IPS-11a (cell line): Measurements from ENCODE around the gene CCDC91.

ENCODE experiments used
- H3K4me3 ChIP-seq: one replicate; pipeline ENCODE4 v1.5.1; 2013; ENCODE audit warnings: low read depth, low read length, control low read depth

CCDC91 gene

GRCh38 chr12:28513983-28514382, 323.7 kb downstream of the CCDC91 start:
- H3K4me3 ChIP-seq = no peak overlapping the region

DNA sequence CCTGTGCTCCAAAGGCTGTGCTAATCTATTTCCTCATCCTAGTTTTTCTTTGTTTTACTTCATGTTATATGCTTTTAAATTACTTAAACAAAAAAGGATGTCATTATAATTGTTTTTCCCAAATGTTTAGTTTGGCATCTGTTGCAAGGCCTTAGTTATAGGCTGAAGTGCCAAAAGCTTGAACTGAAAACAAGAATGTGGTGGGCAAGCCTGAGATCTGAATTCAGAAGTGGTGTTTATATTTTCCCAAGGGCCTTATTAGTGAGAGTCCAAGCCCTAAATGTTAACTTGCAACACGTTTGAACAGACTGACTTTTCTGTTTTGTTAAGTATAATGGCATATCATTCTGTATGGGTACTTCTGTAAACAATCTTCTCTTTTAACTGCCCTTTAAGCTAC, 326.8 kb downstream of the CCDC91 start:
- H3K4me3 ChIP-seq = no peak overlapping the region

DNA sequence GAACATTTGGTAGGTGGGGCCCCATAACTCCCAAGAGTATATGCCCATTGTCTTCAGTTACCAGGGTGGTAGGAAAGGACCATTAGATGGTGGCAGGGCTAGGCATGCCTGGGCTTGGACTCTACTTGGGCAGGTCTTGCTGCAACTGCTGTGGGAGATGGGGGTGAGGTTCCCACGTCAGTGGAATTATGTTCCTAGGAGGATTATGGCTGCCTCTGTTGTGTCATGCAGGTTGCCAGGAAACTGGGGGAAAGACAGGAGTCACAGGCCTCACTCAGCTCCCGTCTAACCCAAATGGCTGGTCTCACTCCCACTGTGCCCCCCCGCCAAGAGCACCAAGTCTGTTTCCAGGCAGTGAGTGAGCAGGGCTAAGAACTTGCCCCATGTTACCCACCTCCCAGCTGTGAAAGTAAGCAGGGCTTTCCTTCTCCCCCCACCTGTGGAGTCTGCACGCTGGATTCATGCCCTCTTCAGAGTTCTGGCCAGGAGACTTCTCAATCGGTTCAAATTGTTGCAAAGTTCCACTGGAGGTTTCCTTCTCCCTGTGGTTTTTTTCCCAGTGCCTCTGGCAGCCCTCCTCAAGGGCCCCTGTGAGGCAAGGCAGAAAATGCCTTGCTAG, 337.5 kb downstream of the CCDC91 start:
- H3K4me3 ChIP-seq = no peak overlapping the region

- no peak overlapping the region for H3K4me3 ChIP-seq
These were observed 345.0 kb downstream of the CCDC91 start for GRCh38 chr12:28535216-28535615.

- H3K4me3 ChIP-seq = no peak overlapping the region
These were observed 345.8 kb downstream of the CCDC91 start for GRCh38 chr12:28536088-28536487.

DNA sequence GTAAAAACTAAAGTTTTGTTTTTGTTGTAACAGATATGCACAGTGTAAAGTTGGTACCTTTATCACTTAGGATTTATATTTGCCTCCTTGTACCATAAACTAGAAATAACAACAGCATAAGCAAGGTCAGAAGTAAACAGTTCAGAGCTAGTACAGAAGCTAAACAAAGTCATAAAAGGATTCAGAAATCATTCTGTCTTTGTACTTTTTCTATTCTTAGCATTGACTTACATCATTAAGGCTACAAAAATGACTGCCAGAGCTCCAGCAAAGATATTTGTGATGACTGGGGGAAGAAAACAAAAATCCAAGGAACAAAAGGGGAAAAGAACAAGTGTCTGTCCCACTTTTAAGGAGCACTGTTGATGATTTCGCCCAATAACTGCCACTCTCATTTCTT, 347.2 kb downstream of the CCDC91 start:
- H3K4me3 ChIP-seq = no peak overlapping the region

DNA sequence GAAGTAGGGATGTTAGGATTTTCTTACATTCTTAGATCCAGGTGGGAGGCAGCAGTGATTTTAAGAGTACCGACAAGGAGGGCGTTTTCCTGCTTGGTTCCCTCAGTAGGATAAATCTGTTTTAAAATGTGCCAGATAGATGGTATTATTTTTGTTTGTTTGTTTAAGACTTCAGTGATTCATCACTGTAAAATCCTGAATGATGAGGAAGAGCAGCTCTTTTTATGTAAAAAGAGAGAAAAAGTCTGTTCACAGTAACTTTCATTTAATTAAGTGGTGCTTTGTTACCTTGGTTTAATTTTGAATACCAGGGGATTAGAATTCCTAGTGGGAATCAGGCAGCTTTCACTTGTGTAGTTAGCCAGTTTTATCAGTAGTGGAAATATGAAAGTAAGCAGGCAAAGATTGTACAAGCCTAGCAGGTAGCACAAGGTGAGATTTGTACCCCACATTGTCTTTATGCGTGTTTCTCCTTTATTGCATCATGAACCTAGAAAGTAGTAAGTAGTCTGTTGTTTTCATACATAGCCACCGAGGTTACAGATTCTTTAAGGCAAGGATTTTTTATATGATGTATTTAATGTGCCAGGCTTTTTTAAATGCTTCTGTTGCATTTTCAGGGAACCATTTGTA, 349.6 kb downstream of the CCDC91 start:
- no peak overlapping the region for H3K4me3 ChIP-seq

DNA sequence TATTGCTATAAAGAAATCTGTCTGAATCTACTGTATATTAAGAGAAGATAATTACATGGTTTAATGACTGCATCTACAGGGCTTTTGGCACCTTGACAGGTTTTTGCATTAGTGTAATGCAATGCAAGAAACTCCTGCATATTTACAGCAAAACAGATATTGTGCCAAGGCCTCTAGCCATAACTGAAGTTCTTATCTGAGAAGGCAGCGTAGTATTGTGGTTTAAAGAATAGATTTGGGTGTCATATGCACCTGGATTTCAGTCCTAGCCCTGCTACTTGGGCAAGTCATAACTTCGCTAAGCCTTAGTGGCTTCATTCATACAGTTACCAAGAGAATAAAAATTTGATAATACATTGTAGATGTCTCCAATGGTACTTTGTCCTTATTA, 350.1 kb downstream of the CCDC91 start:
- no peak overlapping the region for H3K4me3 ChIP-seq

DNA sequence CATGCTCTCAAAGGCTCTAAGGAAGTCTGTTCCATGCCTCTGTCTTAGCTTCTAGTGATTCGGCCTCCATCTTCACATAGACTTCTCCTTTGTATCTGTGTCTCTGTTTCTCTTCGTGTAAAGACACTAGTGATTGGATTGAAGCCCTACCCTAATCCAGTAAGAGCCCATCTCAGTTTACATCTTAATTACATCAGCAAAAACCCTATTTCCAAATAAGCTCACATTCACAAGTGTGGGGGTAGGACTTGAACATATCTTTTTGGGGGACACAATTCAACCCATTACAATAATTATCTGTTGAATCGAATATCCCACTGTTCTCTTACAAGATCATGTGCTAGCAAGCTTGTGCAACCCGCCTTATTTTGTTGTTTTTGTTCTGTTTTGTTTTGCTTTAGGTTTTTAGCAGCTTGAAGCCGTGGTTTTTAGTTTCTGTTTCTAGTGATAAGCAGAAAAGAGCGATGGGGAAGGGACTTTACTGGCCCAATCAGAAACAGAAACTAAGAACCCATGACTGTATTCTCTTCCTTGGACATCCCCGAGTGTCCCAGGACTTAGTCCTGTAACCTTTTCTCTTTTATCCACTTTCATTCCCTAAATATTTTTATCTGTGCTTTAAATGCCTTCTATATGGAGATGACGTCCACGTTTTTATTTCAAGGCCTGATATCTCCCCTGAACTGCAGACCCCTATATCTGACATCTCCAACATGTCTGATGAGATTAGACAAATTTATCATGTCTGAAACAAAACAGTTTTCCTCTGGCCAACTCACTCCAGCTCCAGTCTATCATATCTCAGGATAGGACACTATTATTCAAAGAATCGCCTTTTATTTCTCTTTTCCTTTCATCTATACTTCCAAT, 353.0 kb downstream of the CCDC91 start:
- H3K4me3 ChIP-seq = no peak overlapping the region

- H3K4me3 ChIP-seq = no peak overlapping the region
These were observed 360.8 kb downstream of the CCDC91 start for GRCh38 chr12:28550757-28551704.

- H3K4me3 ChIP-seq = no peak overlapping the region
These were observed 362.2 kb downstream of the CCDC91 start for GRCh38 chr12:28552251-28552970.

- H3K4me3 ChIP-seq = no peak overlapping the region
These were observed 365.5 kb downstream of the CCDC91 start for GRCh38 chr12:28555748-28556147.

DNA sequence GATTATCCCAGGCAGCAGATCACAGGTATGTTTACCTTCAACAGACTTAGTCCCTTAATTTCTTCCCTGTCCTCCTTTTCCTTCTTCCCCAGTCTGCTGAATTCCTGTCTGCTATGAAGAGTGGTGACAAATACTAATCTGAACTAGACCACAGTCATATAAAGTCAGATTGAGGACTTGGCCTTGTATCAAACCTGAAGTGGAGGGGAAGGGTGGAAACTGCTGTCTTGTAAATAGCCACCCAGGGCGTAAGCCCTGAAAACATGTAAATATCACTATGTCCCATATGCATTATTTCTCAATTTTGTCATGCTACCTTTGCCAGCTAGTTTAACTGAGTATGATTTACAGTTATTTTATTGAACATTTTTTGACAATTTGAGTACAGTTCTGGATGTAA, 368.0 kb downstream of the CCDC91 start:
- H3K4me3 ChIP-seq = no peak overlapping the region

DNA sequence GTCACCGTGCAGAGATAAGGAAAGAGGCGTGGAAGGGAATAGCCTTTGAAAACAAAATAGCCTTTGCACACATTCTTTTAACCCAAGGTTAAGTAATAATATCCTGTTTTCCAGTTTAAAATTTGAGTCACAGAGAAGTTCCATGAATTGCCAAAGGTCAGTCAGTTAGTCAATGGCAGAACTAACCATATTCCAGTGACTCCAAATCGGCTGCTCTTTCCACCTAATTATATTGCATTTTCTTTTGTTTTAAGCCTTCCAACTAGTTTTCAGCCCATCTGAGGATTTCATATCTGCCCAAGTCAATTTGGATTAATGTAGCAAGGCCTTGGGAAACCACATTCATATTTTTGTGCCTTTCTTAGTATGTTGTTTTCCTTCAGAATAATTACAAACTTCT, 373.0 kb downstream of the CCDC91 start:
- H3K4me3 ChIP-seq = no peak overlapping the region

- H3K4me3 ChIP-seq = no peak overlapping the region
These were observed 373.7 kb downstream of the CCDC91 start for GRCh38 chr12:28563936-28564335.

DNA sequence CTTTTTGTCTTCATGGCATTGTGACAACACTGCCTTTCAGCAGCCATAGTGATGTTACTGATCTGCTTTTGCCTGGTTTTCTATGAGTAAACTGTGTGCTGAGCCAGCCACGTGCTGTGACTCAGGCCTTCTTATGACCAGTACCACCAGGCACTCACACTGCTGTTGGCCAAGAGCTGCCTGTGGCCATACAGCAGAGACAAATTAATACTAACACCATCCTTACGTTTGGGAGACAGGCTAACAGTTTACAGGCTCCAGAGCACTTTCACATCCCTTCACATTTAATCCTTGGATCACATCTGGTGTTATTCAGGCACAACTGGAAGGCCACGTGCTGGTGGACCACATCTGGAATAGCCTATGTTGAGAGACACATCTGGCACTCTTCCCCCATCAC, 377.9 kb downstream of the CCDC91 start:
- H3K4me3 ChIP-seq = no peak overlapping the region

GRCh38 chr12:28568704-28569103, 378.4 kb downstream of the CCDC91 start:
- no peak overlapping the region for H3K4me3 ChIP-seq

- H3K4me3 ChIP-seq = no peak overlapping the region
These were observed 379.6 kb downstream of the CCDC91 start for GRCh38 chr12:28569698-28570411.

DNA sequence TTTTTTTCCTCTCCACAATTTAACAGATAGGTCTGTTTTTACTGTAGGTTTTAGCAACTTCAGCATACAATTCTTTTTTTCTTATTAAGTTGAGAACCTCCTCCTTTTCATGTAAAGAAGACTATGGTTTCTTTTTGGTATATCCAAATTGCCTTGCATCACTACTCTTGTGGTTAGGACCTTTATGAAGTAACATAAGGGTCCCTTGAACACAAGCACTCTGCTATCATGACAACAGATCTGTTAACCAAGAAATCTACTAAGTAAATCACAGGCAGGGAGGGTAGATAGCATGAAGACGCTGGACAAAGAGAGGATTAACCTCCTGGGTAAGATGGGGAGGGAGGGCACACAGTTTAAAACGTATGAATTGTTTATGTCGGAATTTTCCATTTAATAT, 380.6 kb downstream of the CCDC91 start:
- no peak overlapping the region for H3K4me3 ChIP-seq
